CD4-positive, alpha-beta memory T cell (primary cell): ENCODE measurements around the gene KRABD2.

Source experiments
- CTCF ChIA-PET: fragments of 350-600 bp; sonication (Branson Sonifier 250); formaldehyde crosslinking; loops from one replicate; lab custom pipeline; 2021; ENCODE audit warnings: inconsistent platforms; ENCODE audit not compliant: partially characterized antibody; lab: Charles Lee
- POLR2A ChIA-PET: fragments of 350-600 bp; sonication (Branson Sonifier 250); formaldehyde crosslinking; loops from one replicate; lab custom pipeline; 2021; ENCODE audit not compliant: partially characterized antibody; lab: Charles Lee
- DNase-seq, 5 donors: peaks; one replicate each; pipeline versions ENCODE4 v3.0.0 to v3.0.0-alpha.2; 2020 to 2022; ENCODE audit warnings: mixed read lengths in 1 of 5
- H3K27ac ChIP-seq: one replicate; pipeline ENCODE4 v1.7.0; 2013; ENCODE audit warnings: low read depth, low read length
- H3K27me3 ChIP-seq: 2 replicates; pipeline ENCODE4 v1.7.0; 2013; ENCODE audit warnings: mild to moderate bottlenecking, low read length, moderate library complexity; ENCODE audit not compliant: insufficient read depth
- H3K36me3 ChIP-seq: 2 replicates; pipeline ENCODE4 v1.7.0; 2013; ENCODE audit warnings: mild to moderate bottlenecking, low read length, moderate library complexity; ENCODE audit not compliant: insufficient read depth
- H3K4me1 ChIP-seq: 2 replicates; pipeline ENCODE4 v1.7.0; 2013; ENCODE audit warnings: mild to moderate bottlenecking, low read length, moderate library complexity; ENCODE audit not compliant: insufficient read depth
- H3K4me3 ChIP-seq, 2 donors: one replicate each; pipeline ENCODE4 v1.7.0; 2013; ENCODE audit warnings: low read length in 2 of 2, mild to moderate bottlenecking in 1 of 2
- H3K9me3 ChIP-seq, 2 donors: one replicate each; pipeline ENCODE4 v1.7.0; 2013; ENCODE audit warnings: low read length in 2 of 2, control low read depth in 1 of 2; ENCODE audit not compliant: control insufficient read depth in 1 of 2
- H3K27ac Mint-ChIP-seq, 7 donors: one replicate each; pipeline ENCODE4 v1.8.0; 2020 to 2021; ENCODE audit warnings: mixed read lengths in 7 of 7, mild to moderate bottlenecking in 6 of 7, inconsistent platforms in 3 of 7, moderate library complexity in 3 of 7
- H3K27me3 Mint-ChIP-seq, 2 donors: one replicate each; pipeline ENCODE4 v1.8.0; 2020 to 2021; ENCODE audit warnings: mixed read lengths in 2 of 2
- H3K36me3 Mint-ChIP-seq, 2 donors: one replicate each; pipeline ENCODE4 v1.8.0; 2020 to 2021; ENCODE audit warnings: mixed read lengths in 2 of 2, inconsistent platforms in 1 of 2, mild to moderate bottlenecking in 1 of 2
- H3K4me1 Mint-ChIP-seq, 4 donors: one replicate each; pipeline ENCODE4 v1.8.0; 2020 to 2021; ENCODE audit warnings: mixed read lengths in 4 of 4, mild to moderate bottlenecking in 1 of 4
- H3K4me3 Mint-ChIP-seq, 8 donors: one replicate each; pipeline ENCODE4 v1.8.0; 2020 to 2021; ENCODE audit warnings: mixed read lengths in 8 of 8, mild to moderate bottlenecking in 7 of 8, moderate library complexity in 6 of 8, inconsistent platforms in 3 of 8
- H3K9me3 Mint-ChIP-seq, 8 donors: one replicate each; pipeline ENCODE4 v1.8.0; 2020 to 2021; ENCODE audit warnings: mixed read lengths in 8 of 8, mild to moderate bottlenecking in 5 of 8, inconsistent platforms in 3 of 8, moderate library complexity in 1 of 8
- intact Hi-C: fragments of 100-400 bp; cut with micrococcal nuclease; formaldehyde crosslinking; loops from one replicate; pipeline ENCODE4 v1.15.1; 2023

KRABD2 gene

DNA sequence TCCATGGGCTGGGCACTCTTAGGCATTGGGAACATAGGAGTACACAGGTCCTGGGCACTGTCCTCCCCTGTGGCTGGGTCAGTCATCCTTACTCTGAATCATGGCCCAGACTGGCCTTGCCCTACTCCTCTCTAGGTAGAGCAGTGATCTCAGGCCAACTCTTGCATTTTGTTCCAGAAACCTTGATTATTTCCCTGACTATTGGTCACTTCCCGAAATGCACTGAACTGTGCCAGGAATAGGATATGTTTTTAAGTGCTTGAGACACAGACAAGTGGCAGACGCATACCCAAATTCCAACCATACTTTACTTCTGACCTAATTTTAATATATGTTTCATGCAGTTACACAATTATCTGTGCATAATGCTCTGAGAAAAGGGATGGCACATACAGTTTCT is 10.3 kb downstream of the KRABD2 start:
- ChIA-PET CTCF (no interaction called here), POLR2A (no interaction called here)
- Mint-ChIP-seq H3K9me3 (no peaks in the 10 kb centered on the region), H3K27me3 (no peaks in the 10 kb centered on the region), H3K36me3 (peaks cover 23% of the 10 kb centered on the region in 2 donors), H3K27ac (peak overlapping the region in 1 of 7 donors; percentile 37), H3K4me3 (no peak overlapping the region), H3K4me1 (peaks cover under 1 to 3% (median 2%) of the 10 kb centered on the region in 4 donors)
- no peak for DNase-seq
- H3K4me1 ChIP-seq, result no peaks in the 10 kb centered on the region
- H3K36me3 ChIP-seq, result peaks cover 14% of the 10 kb centered on the region
- H3K4me3 ChIP-seq, result no peak overlapping the region
- no peaks in the 10 kb centered on the region for H3K9me3 ChIP-seq
- H3K27ac ChIP-seq, result no peak overlapping the region
- intact Hi-C loops, result no loop called here
- H3K27me3 ChIP-seq, result no peaks in the 10 kb centered on the region

DNA sequence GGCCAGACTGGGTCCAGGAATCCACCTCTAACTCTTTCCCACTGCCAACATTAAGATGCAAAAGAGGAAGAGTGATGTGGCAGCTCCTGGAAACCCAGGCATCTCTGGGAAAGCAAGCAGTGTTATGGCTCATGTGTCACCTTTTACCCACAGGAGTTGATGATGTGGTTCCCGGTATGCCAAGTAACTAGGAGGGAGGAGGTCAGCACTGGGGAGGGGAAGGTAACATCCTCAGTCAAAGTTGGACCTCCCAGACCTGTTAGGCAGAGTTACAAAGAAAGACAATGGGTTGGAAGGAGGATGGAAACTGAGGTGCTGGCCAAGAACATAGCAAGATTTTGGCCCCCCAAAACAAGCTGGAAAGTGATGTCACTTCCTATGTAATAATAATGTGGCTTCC is 11.4 kb downstream of the KRABD2 start:
- Mint-ChIP-seq H3K4me1 (peaks cover 3 to 9% (median 6%) of the 10 kb centered on the region in 4 donors), H3K27me3 (no peaks in the 10 kb centered on the region), H3K9me3 (no peaks in the 10 kb centered on the region), H3K36me3 (peaks cover 17 to 20% of the 10 kb centered on the region in 2 donors), H3K4me3 (no peak overlapping the region), H3K27ac (peak overlapping the region in 1 of 7 donors; percentile 53)
- no peaks in the 10 kb centered on the region for H3K9me3 ChIP-seq
- CTCF ChIA-PET, result interaction anchor here (1.3 kb wide), 1 partner anchor 12 kb away, joined by 3 read pairs; the partner anchor contains the start of gene KRABD2
- H3K36me3 ChIP-seq, result peaks cover 13% of the 10 kb centered on the region
- intact Hi-C loops, result no loop called here
- POLR2A ChIA-PET, result no interaction called here
- no peak overlapping the region for H3K4me3 ChIP-seq
- DNase-seq, result no peak
- no peak overlapping the region for H3K27ac ChIP-seq
- no peaks in the 10 kb centered on the region for H3K27me3 ChIP-seq
- no peaks in the 10 kb centered on the region for H3K4me1 ChIP-seq

DNA sequence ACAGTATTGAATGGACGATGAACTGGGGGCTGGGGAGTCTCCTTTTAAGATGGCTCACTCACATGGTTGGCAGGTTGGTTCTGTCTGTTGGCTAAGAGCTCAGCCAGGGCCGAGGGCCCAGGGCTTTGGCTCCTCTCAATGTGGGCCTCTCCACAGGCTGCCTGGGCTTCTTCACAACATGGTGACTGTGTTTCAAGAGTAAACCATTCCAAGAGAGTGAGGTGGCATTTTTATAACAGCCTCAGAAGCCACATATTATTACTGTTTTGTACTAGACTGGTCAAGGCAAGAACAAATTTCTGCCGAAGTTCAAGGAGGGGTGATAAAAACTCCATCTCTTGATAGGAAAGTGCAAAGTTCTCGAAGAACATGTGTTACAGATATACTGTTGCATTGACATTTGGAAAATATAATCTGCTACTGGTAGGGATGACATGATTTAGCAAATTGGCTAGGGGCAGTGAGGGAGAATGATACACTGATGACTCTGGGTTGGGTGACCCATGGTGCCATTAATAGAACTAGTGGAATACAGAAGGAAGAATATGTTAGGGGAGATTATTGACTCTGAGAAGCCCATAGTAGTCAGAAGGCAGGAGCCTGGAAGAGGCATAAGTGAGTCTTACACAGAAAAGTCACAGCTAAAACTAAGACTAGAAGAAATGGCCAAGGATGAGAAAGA is 13.7 kb downstream of the KRABD2 start:
- no peaks in the 10 kb centered on the region for H3K36me3 ChIP-seq
- H3K27ac ChIP-seq, result no peak overlapping the region
- peaks cover 4 to 17% (median 10%) of the 10 kb centered on the region in 4 donors for H3K4me1 Mint-ChIP-seq
- no peaks in the 10 kb centered on the region for H3K9me3 ChIP-seq
- intact Hi-C loops, result no loop called here
- no peaks in the 10 kb centered on the region for H3K27me3 Mint-ChIP-seq
- H3K4me3 Mint-ChIP-seq, result no peak overlapping the region
- no peaks in the 10 kb centered on the region for H3K4me1 ChIP-seq
- H3K27ac Mint-ChIP-seq, result no peak overlapping the region
- ChIA-PET CTCF (no interaction called here), POLR2A (no interaction called here)
- H3K36me3 Mint-ChIP-seq, result peaks cover 3 to 4% of the 10 kb centered on the region in 2 donors
- no peaks in the 10 kb centered on the region for H3K9me3 Mint-ChIP-seq
- no peaks in the 10 kb centered on the region for H3K27me3 ChIP-seq
- no peak overlapping the region for H3K4me3 ChIP-seq
- DNase-seq, result no peak

DNA sequence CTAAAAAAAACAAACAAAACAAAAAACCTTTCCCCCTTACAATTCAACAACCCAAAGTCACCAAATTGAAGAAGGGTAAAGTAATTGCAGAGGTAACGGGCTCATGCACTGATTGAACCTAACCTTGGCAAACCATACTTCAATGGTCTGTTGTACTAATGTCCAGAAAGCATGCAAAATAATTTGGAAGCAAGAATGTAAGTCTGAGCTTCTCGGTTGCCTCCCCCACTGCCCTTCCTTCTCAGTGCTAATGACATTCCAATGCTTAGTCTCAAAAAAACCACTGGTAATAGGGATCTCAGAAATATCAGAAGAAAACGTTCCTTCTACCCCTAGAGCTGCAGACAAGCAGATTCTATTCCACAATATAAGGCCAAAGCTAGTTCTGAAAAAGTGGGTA is 15.8 kb downstream of the KRABD2 start:
- no peak overlapping the region for H3K27ac ChIP-seq
- Mint-ChIP-seq H3K27ac (no peak overlapping the region), H3K27me3 (no peaks in the 10 kb centered on the region)

DNA sequence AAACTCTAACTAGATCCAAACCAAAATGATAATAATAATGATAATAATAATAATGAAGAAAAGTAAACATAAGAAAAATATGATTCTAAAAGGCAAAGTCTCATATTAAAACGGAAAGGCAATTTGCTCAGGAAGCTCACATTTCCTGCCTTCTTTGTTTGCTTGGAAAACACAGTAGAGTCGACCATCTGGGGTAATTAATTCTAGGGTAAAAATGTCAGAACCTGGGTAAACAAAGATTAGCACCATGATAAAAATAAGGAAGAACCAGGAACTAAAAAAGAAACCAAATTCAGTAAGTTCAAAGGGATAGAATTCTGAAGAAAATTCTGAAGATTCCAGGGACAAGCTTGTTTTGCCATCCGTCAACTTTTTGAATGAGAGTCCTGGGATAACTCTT is 16.2 kb downstream of the KRABD2 start:
- Mint-ChIP-seq H3K4me3 (no peak overlapping the region), H3K36me3 (no peaks in the 10 kb centered on the region), H3K4me1 (peaks cover 3 to 17% (median 10%) of the 10 kb centered on the region in 4 donors), H3K9me3 (no peaks in the 10 kb centered on the region), H3K27me3 (no peaks in the 10 kb centered on the region), H3K27ac (no peak overlapping the region)
- Histone ChIP-seq H3K36me3 (no peaks in the 10 kb centered on the region), H3K27me3 (no peaks in the 10 kb centered on the region), H3K9me3 (no peaks in the 10 kb centered on the region), H3K27ac (no peak overlapping the region), H3K4me1 (no peaks in the 10 kb centered on the region), H3K4me3 (no peak overlapping the region)
- no peak for DNase-seq
- ChIA-PET POLR2A (interaction anchor here (1.8 kb wide), 1 partner anchor 24 kb away, joined by 4 read pairs; no protein-coding TSS in a partner anchor), CTCF (interaction anchor here (1.3 kb wide), 1 partner anchor 17 kb away, joined by 5 read pairs; the partner anchor contains the start of gene KRABD2)
- intact Hi-C loops, result no loop called here

More for the DNA sequence above, 15.8 kb downstream of the KRABD2 start:
- intact Hi-C loops, result no loop called here
- Histone ChIP-seq H3K9me3 (no peaks in the 10 kb centered on the region), H3K4me3 (no peak overlapping the region), H3K4me1 (no peaks in the 10 kb centered on the region), H3K36me3 (no peaks in the 10 kb centered on the region), H3K27me3 (no peaks in the 10 kb centered on the region)
- no peak for DNase-seq
- ChIA-PET POLR2A (interaction anchor here (1.8 kb wide), 1 partner anchor 25 kb away, joined by 4 read pairs; no protein-coding TSS in a partner anchor), CTCF (interaction anchor here (1.3 kb wide), 1 partner anchor 17 kb away, joined by 5 read pairs; the partner anchor contains the start of gene KRABD2)
- no peaks in the 10 kb centered on the region for H3K36me3 Mint-ChIP-seq
- H3K4me3 Mint-ChIP-seq, result no peak overlapping the region
- no peaks in the 10 kb centered on the region for H3K9me3 Mint-ChIP-seq
- H3K4me1 Mint-ChIP-seq, result peaks cover 3 to 17% (median 10%) of the 10 kb centered on the region in 4 donors

DNA sequence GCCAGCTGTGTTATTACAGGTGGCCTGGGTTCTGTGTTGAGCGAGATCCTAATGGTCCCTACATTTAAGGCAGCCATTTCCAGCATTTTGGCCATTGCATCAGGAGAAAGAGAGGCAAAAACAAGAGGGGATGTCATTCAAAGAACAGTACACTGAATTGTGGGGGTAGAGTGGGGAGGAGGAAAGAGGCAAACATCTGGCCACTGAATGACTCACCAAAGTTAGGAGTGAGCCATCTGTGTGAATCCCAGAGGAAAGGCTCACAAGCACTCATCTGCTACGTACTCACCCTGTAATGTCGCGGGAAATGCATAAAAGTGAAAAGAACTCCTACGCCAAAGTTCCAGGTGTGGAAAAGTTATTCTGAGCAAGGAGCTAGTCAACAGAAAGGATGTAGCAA is 16.7 kb downstream of the KRABD2 start:
- no peak overlapping the region for H3K27ac ChIP-seq
- intact Hi-C loops, result no loop called here
- CTCF ChIA-PET, result interaction anchor here (1.3 to 1.4 kb wide), 2 partner anchors 17 to 18 kb away, joined by 5 read pairs; partner anchors contain the start of gene KRABD2
- H3K4me3 Mint-ChIP-seq, result no peak overlapping the region
- H3K4me1 Mint-ChIP-seq, result peaks cover 3 to 17% (median 10%) of the 10 kb centered on the region in 4 donors
- no peaks in the 10 kb centered on the region for H3K36me3 Mint-ChIP-seq
- POLR2A ChIA-PET, result interaction anchor here (1.8 kb wide), 1 partner anchor 24 kb away, joined by 4 read pairs; no protein-coding TSS in a partner anchor
- H3K4me3 ChIP-seq, result no peak overlapping the region
- H3K36me3 ChIP-seq, result no peaks in the 10 kb centered on the region
- H3K9me3 Mint-ChIP-seq, result no peaks in the 10 kb centered on the region
- DNase-seq, result no peak
- H3K4me1 ChIP-seq, result no peaks in the 10 kb centered on the region
- no peaks in the 10 kb centered on the region for H3K27me3 ChIP-seq
- no peaks in the 10 kb centered on the region for H3K27me3 Mint-ChIP-seq
- H3K27ac Mint-ChIP-seq, result peak overlapping the region in 1 of 7 donors; percentile 39
- no peaks in the 10 kb centered on the region for H3K9me3 ChIP-seq

DNA sequence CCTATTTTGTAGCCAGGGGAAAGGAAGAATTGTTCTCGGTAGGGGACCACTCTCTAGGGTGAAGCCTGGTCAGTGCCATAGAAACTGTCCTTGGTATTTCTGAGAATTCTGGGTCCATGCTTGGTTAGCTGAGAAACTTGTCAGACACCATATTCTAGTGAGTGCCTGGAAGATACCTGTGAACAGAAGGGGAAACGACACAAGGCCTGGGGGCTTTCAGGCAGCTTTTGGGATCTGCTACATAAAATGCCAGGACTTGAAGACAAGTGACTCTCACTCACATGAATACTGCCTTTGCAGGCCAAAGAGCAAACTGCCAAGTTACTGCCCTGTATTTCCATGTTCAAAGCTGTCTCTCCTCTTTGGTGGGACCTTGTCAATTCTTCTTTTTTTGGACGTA is 18.6 kb downstream of the KRABD2 start:
- Mint-ChIP-seq H3K27me3 (no peaks in the 10 kb centered on the region), H3K4me3 (no peak overlapping the region), H3K9me3 (no peaks in the 10 kb centered on the region), H3K27ac (no peak overlapping the region), H3K36me3 (no peaks in the 10 kb centered on the region), H3K4me1 (peaks cover 3 to 17% (median 8%) of the 10 kb centered on the region in 4 donors)
- H3K36me3 ChIP-seq, result no peaks in the 10 kb centered on the region
- H3K4me3 ChIP-seq, result no peak overlapping the region
- no peak for DNase-seq
- POLR2A ChIA-PET, result interaction anchor here (0.7 kb wide), 1 partner anchor 1170 kb away, joined by 3 read pairs; no protein-coding TSS in a partner anchor
- no peaks in the 10 kb centered on the region for H3K9me3 ChIP-seq
- intact Hi-C loops, result no loop called here
- no peaks in the 10 kb centered on the region for H3K27me3 ChIP-seq
- no peak overlapping the region for H3K27ac ChIP-seq
- CTCF ChIA-PET, result no interaction called here
- H3K4me1 ChIP-seq, result no peaks in the 10 kb centered on the region
